GM12891 (cell line): ENCODE measurements around the gene C10orf95.
A peak's percentile ranks its signal among the peaks of the same experiment; 100 is the strongest.

Source experiments
- PAX5 ChIP-seq: IDR thresholded peaks from 2 replicates; pipeline ENCODE4 v1.6.1; 2011; ENCODE audit warnings: low read length, moderate library complexity, mild to moderate bottlenecking; ENCODE audit not compliant: insufficient read depth, severe bottlenecking
- POLR2A ChIP-seq: IDR thresholded peaks from 2 replicates; pipeline ENCODE4 v1.6.1; 2011; ENCODE audit warnings: low read depth, low read length, control low read depth
- POLR2AphosphoS5 ChIP-seq: IDR thresholded peaks from 2 replicates; pipeline ENCODE4 v1.6.1; 2011; ENCODE audit warnings: low read depth, low read length, control low read depth
- POU2F2 ChIP-seq: IDR thresholded peaks from 2 replicates; pipeline ENCODE4 v1.6.1; 2011; ENCODE audit warnings: low read depth, mild to moderate bottlenecking, control low read depth, low read length, moderate library complexity
- SPI1 ChIP-seq: IDR thresholded peaks from 2 replicates; pipeline ENCODE4 v1.6.1; 2011; ENCODE audit warnings: low read depth, low read length, control low read depth
- TAF1 ChIP-seq: IDR thresholded peaks from 2 replicates; pipeline ENCODE4 v1.6.1; 2011; ENCODE audit warnings: low read depth, low read length, control low read depth

DNA sequence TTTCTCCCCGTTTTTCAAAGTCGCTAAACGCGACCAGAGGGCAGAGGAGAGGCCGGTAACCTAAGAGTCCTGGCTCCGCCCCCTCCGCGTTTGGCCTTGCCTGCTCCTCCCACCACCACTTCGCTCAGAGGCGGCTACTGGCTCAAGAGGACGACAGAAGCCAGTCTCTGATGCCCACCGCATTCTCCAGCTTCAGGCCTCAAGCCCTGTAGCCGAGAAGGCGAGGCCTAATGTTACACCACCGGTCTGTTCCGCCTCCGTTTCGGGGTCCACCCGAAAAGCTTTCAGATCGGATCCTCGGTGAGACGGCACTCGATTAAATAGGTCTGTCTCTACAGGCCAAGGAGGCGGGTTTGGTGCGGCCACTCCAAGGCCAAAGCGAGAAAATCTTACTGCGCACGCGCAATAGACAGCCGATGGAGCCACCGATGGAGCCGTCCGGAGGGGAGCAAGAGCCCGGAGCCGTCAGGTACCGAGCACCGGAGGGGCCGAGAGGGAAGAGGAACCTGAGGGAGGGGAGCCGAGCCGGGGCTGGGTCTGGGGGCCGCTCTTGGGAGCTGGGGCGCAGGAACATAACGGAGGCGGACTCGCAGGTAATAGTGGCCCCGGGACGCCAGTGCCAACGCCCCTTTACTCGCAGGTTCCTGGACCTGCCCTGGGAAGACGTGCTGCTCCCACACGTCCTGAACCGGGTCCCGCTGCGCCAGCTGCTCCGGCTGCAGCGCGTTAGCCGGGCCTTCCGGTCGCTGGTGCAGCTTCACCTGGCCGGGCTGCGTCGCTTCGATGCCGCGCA is 30.4 kb downstream of the C10orf95 start, which contains the start of gene FBXL15:
- TF ChIP-seq POLR2AphosphoS5 (0 out of 2 replicates have a peak, but pooled peaks have one; percentile 44), POLR2A (peak; percentile 54; the same call in 1 of the 2 replicates), TAF1 (peak; percentile 76), PAX5 (peak; percentile 45), SPI1 (peak; percentile 23; the same call in 1 of the 2 replicates), POU2F2 (peak; percentile 86; the same call in 1 of the 2 replicates)
